K562 (cell line): ENCODE results near the gene COPS6.
A peak's percentile ranks its signal among the peaks of the same experiment; 100 is the strongest.

Source experiments
- CTCF ChIP-seq, 3 experiments: IDR thresholded peaks in 2 of 3; conservative IDR thresholded peaks in 1 of 3; 2 replicates each; pipeline ENCODE4 v1.5.1; 2011 to 2012; ENCODE audit warnings: low read length in 3 of 3, mild to moderate bottlenecking in 3 of 3, control low read depth in 2 of 3, improper control_type of control experiment in 1 of 3, inconsistent platforms in 1 of 3, low read depth in 1 of 3, mixed read lengths in 1 of 3, moderate library complexity in 1 of 3; ENCODE audit not compliant: insufficient read depth in 2 of 3
- JUND ChIP-seq, 2 experiments: IDR thresholded peaks; 2 replicates in 1 of 2; 3 replicates in 1 of 2; pipeline ENCODE4 v1.6.1; 2011; ENCODE audit warnings: borderline replicate concordance in 2 of 2, low read depth in 2 of 2, low read length in 2 of 2, improper control_type of control experiment in 1 of 2, missing biosample characterization in 1 of 2, missing genetic modification characterization in 1 of 2, missing genetic modification reagents in 1 of 2
- KLF16 ChIP-seq: IDR thresholded peaks from 2 replicates; pipeline ENCODE4 v1.6.1; 2016; ENCODE audit warnings: antibody characterized with exemption
- NKRF ChIP-seq: fragments of 450-650 bp; IDR thresholded peaks from 2 replicates; pipeline ENCODE4 v1.6.1; 2016; ENCODE audit warnings: borderline replicate concordance
- POLR2A ChIP-seq: fragments of 450-650 bp; conservative IDR thresholded peaks from 2 replicates; pipeline ENCODE4 v1.6.1; 2016
- REST ChIP-seq, 2 experiments: fragments of 450-650 bp; formaldehyde crosslinking in 1 of 2; IDR thresholded peaks; 2 replicates each; pipeline versions ENCODE4 v1.4.0 to v1.6.1; 2014 to 2020; ENCODE audit warnings: mild to moderate bottlenecking in 2 of 2, borderline replicate concordance in 1 of 2, low read depth in 1 of 2
- SMAD1 ChIP-seq: fragments of 150-350 bp; IDR thresholded peaks from 2 replicates; pipeline ENCODE4 v1.6.1; 2014; ENCODE audit warnings: low read length, low read depth; ENCODE audit not compliant: partially characterized antibody
- SRSF1 ChIP-seq: fragments of 200-400 bp; formaldehyde crosslinking; IDR thresholded peaks from 2 replicates; pipeline ENCODE4 v1.6.1; 2017; ENCODE audit warnings: mild to moderate bottlenecking, low read depth, low read length, moderate library complexity
- ZC3H4 ChIP-seq: sonication (generic); formaldehyde crosslinking; IDR thresholded peaks from 2 replicates; pipeline ENCODE4 v1.9.0; 2021; ENCODE audit warnings: missing genetic modification reagents, borderline replicate concordance
- ZNF280B ChIP-seq: fragments of 250-450 bp; sonication (Bioruptor Pico); IDR thresholded peaks from 2 replicates; pipeline ENCODE4 v1.5.1; 2021; ENCODE audit warnings: mild to moderate bottlenecking

- no peak for TF ChIP-seq REST (IDR thresholded peaks at IDR 0.05; ENCODE audit: borderline replicate concordance)
- TF ChIP-seq REST (CRISPR knock-in tag; IDR thresholded peaks at IDR 0.05; ENCODE audit: low read depth), result no peak
- peak; percentile 20; the same call in 1 of the 2 replicates for TF ChIP-seq POLR2A
- no peak for TF ChIP-seq CTCF (IDR thresholded peaks at IDR 0.05 in 2 of 3, conservative IDR thresholded peaks at IDR 0.05 in 1 of 3; ENCODE audit: insufficient read depth in 2 of 3, low read depth in 1 of 3, low read length in 3 of 3)
- TF ChIP-seq JUND (IDR thresholded peaks at IDR 0.05; ENCODE audit: borderline replicate concordance, low read depth, low read length), result no peak
- no peak for TF ChIP-seq JUND (tag; IDR thresholded peaks at IDR 0.05; ENCODE audit: borderline replicate concordance, low read depth, low read length)
- no peak for TF ChIP-seq SRSF1
- no peak for TF ChIP-seq NKRF
- TF ChIP-seq ZNF280B (CRISPR knock-in tag), result no peak
- no peak for TF ChIP-seq KLF16
- TF ChIP-seq ZC3H4 (CRISPR knock-in tag), result no peak
- no peak for TF ChIP-seq SMAD1
Measured at GRCh38 chr7:100095704-100096103, 6.9 kb downstream of the COPS6 start.
